Activated CD8-positive, alpha-beta memory T cell treated with anti-CD3 and anti-CD28 coated beads, Interleukin-2, amount 50 U/mL, for 48 hours (primary cell): ENCODE data around the gene UBE2Q2.
"Not testable (repeated sequence)": the region's sequence is repeated elsewhere in the genome, so short reads cannot be mapped to it uniquely, and the experiment has no call there.

Experiments used
- DNase-seq: peaks from one replicate; pipeline ENCODE4 v3.0.0-alpha.2; 2020

The UBE2Q2 gene

GRCh38 chr15:75842722-75843677 is at the start of gene UBE2Q2:
Gene UBE2Q2 (plus strand): TSS chr15:75843447. CDS start chr15:75843667, 220 bp downstream.
- DNase-seq, result peak; percentile 84

GRCh38 chr15:75796321-75796720 is 46.9 kb upstream of the UBE2Q2 start:
- no peak for DNase-seq

- not testable (repeated sequence) for DNase-seq
Measured at GRCh38 chr15:75797146-75797545, 46.1 kb upstream of the UBE2Q2 start.

- no peak for DNase-seq
Measured at GRCh38 chr15:75799190-75799589, 44.1 kb upstream of the UBE2Q2 start.

GRCh38 chr15:75800409-75800808 is 42.8 kb upstream of the UBE2Q2 start:
- DNase-seq, result not testable (repeated sequence)

- peak; percentile 90 for DNase-seq
Measured at GRCh38 chr15:75801859-75802593, 41.2 kb upstream of the UBE2Q2 start.

GRCh38 chr15:75807486-75807885 is 35.8 kb upstream of the UBE2Q2 start:
- DNase-seq, result not testable (repeated sequence)

- not testable (repeated sequence) for DNase-seq
Measured at GRCh38 chr15:75808009-75808408, 35.2 kb upstream of the UBE2Q2 start.

- DNase-seq, result no peak
Measured at GRCh38 chr15:75808563-75808962, 34.7 kb upstream of the UBE2Q2 start.

- DNase-seq, result no peak
Measured at GRCh38 chr15:75809986-75810750, 33.1 kb upstream of the UBE2Q2 start.

- no peak for DNase-seq
Measured at GRCh38 chr15:75810874-75811498, 32.3 kb upstream of the UBE2Q2 start.

- no peak for DNase-seq
Measured at GRCh38 chr15:75811626-75812025, 31.6 kb upstream of the UBE2Q2 start.

GRCh38 chr15:75814794-75815193 is 28.5 kb upstream of the UBE2Q2 start:
- DNase-seq, result no peak

- no peak for DNase-seq
Measured at GRCh38 chr15:75815811-75816719, 27.2 kb upstream of the UBE2Q2 start.

- DNase-seq, result no peak
Measured at GRCh38 chr15:75817138-75817935, 25.9 kb upstream of the UBE2Q2 start.

- no peak for DNase-seq
Measured at GRCh38 chr15:75820206-75820605, 23.0 kb upstream of the UBE2Q2 start.

GRCh38 chr15:75821786-75822345 is 21.4 kb upstream of the UBE2Q2 start:
- DNase-seq, result no peak

- DNase-seq, result no peak
Measured at GRCh38 chr15:75822685-75823278, 20.5 kb upstream of the UBE2Q2 start.

GRCh38 chr15:75823860-75824613 is 19.2 kb upstream of the UBE2Q2 start:
- no peak for DNase-seq
